ENCODE results near the gene OR8H3.
"Not testable (repeated sequence)": the region's sequence is repeated elsewhere in the genome, so short reads cannot be mapped to it uniquely, and the experiment has no call there.

The OR8H3 gene

DNA sequence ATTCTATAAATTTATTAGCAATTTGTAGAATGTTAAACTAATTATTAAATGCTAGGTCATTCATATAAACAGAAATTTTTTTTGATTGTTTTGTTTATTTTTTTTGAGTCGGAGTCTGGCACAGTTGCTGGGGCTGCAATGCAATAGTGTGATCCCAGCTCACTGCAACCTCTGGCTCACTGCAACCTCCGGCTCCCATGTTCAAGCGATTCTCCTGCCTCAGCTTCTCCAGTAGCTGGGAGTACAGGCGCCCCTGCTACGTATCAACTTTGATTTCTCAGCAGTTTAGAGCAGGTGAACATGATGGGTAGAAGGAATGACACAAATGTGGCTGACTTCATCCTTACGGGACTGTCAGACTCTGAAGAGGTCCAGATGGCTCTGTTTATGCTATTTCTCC lies at the start of gene OR8H3:
TSS of gene OR8H3 (plus strand) at position 301 of the 400 bp plus-strand sequence. CDS start at position 301, 0 bp downstream.
- DNase-seq (ENCODE audit: low spot score), result no peak

GRCh38 chr11:56089697-56090096 lies 32.5 kb upstream of the OR8H3 start:
- no peak for DNase-seq (ENCODE audit: low spot score)

GRCh38 chr11:56093008-56093407 lies 29.2 kb upstream of the OR8H3 start, which contains the start of gene OR8I2:
Gene OR8I2 (plus strand): TSS chr11:56093308. CDS start chr11:56093308, 0 bp downstream.
- DNase-seq (ENCODE audit: low spot score), result no peak

- no peak for DNase-seq (ENCODE audit: low spot score)
Observed at GRCh38 chr11:56103210-56103737, 18.9 kb upstream of the OR8H3 start, which contains the start of gene OR8H2. Gene OR8H2 (plus strand): TSS chr11:56103687. CDS start chr11:56105043, 1,356 bp downstream.

DNA sequence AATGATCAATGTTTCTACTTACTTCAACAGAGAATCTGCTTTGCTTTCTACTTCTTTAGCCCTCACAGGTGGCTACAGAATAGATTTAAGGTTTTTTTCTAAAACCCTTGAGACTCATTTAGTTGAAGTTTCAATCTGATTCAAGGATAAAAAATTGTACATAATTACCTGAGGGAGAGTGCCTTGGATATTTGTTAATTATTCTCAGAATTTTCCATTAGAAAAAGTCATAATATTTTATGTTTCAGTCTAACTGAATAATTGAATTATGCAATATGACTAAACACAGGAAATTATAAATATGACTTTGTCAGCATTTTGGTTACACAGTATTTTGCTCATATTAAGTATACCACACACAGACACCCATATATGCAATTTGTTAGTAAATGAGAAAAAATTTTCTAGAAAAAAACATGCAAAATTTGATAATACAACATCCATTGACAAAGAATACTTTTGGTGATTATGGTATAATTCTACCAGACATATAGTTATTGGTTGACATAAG lies 18.0 kb downstream of the OR8H3 start, which contains the start of gene OR8J3:
TSS of gene OR8J3 (minus strand) at position 51 of the 511 bp plus-strand sequence. CDS start 2,483 bp downstream, outside the sequence.
- DNase-seq (ENCODE audit: low spot score), result no peak

DNA sequence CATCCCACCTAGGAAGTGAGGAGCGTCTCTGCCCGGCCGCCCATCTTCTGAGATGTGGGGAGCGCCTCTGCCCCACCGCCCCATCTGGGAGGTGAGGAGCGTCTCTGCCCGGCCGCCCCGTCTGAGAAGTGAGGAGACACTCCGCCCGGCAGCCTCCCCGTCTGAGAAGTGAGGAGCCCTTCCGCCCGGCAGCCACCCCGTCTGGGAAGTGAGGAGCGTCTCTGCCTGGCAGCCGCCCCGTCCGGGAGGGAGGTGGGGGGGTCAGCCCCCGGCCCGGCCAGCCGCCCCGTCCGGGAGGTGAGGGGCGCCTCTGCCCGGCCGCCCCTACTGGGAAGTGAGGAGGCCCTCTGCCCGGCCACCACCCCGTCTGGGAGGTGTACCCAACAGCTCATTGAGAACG lies 21.5 kb downstream of the OR8H3 start:
- DNase-seq (ENCODE audit: low spot score), result not testable (repeated sequence)

GRCh38 chr11:56151376-56151775 lies 29.2 kb downstream of the OR8H3 start:
- no peak for DNase-seq (ENCODE audit: low spot score)

GRCh38 chr11:56152333-56152732 lies 30.2 kb downstream of the OR8H3 start:
- DNase-seq (ENCODE audit: low spot score), result no peak

- DNase-seq (ENCODE audit: low spot score), result no peak
Observed at GRCh38 chr11:56160217-56160616, 38.0 kb downstream of the OR8H3 start, which contains the start of gene OR8K5. Gene OR8K5 (minus strand): TSS chr11:56160317. CDS start chr11:56160317, 0 bp downstream.

- no peak for DNase-seq (ENCODE audit: low spot score)
Observed at GRCh38 chr11:56163804-56164203, 41.6 kb downstream of the OR8H3 start.

DNA sequence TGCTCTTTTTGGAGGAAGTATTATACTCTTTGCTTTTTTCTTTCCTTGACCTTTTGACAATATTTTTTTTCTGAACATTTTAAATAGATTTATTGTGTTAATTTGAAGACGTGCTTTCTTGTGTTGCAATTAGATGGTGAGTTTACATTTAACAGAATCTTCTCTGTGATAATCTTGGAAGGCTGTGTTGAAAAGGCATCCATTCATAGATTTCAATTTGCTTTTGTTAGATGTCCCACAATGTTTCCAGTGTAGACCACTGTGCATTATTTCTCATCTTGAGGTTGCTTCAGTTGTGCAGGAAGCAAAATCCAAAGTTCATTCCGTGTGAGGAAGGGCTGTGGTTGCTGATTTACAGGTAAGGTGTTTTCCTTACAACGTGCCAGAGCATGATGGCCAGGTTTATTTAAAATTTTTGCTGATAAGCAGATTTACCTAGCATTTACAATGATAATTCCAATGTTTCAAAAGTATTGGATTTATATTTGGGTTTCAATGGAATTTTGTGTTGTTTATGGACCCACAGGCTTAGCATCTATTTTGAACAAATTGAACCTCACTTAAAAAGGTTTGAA lies 50.2 kb downstream of the OR8H3 start:
- DNase-seq (ENCODE audit: low spot score), result no peak
